A549 (cell line): ENCODE measurements around the gene IL2.

ENCODE experiments used
- CEBPB ChIP-seq, 2 experiments: fragments of >200 bp in 1 of 2; sonication (Bioruptor Twin) in 1 of 2; formaldehyde crosslinking in 1 of 2; IDR thresholded peaks; 2 replicates each; pipeline ENCODE4 v1.6.1; 2012 to 2016
- CTCF ChIP-seq: fragments of >200 bp; sonication (Bioruptor Twin); formaldehyde crosslinking; IDR thresholded peaks from 3 replicates; pipeline ENCODE4 v1.5.1; 2016
- ELK1 ChIP-seq: fragments of 150-350 bp; IDR thresholded peaks from 2 replicates; pipeline ENCODE4 v1.6.1; 2014; ENCODE audit warnings: low read depth, mild to moderate bottlenecking, low read length
- EP300 ChIP-seq, 2 experiments: fragments of >200 bp; sonication (Bioruptor Twin); formaldehyde crosslinking; IDR thresholded peaks; 2 replicates in 1 of 2; 3 replicates in 1 of 2; pipeline ENCODE4 v1.6.1; 2016 to 2017
- GATA3 ChIP-seq: IDR thresholded peaks from 2 replicates; pipeline ENCODE4 v1.6.1; 2012; ENCODE audit warnings: borderline replicate concordance
- POLR2A ChIP-seq: IDR thresholded peaks from 2 replicates; pipeline ENCODE4 v1.6.1; 2012; ENCODE audit warnings: mild to moderate bottlenecking, low read length
- RFX5 ChIP-seq: fragments of 450-650 bp; IDR thresholded peaks from 2 replicates; pipeline ENCODE4 v1.7.1; 2014; ENCODE audit warnings: antibody characterized with exemption, mild to moderate bottlenecking, moderate library complexity
- ZFP36 ChIP-seq: fragments of 450-650 bp; IDR thresholded peaks from 2 replicates; pipeline ENCODE4 v1.6.1; 2014; ENCODE audit warnings: borderline replicate concordance; ENCODE audit not compliant: partially characterized antibody
- TF ChIP-seq, protein P1 (sequence below): fragments of >200 bp; sonication (Bioruptor Twin); formaldehyde crosslinking; IDR thresholded peaks from 2 replicates; pipeline ENCODE4 v1.6.1; 2016
- TF ChIP-seq, protein P2 (sequence below): fragments of >200 bp; sonication (Bioruptor Twin); formaldehyde crosslinking; IDR thresholded peaks from 3 replicates; pipeline ENCODE4 v1.6.1; 2016
- TF ChIP-seq, protein P3 (sequence below): IDR thresholded peaks from 2 replicates; pipeline ENCODE4 v1.6.1; 2012

DNA sequence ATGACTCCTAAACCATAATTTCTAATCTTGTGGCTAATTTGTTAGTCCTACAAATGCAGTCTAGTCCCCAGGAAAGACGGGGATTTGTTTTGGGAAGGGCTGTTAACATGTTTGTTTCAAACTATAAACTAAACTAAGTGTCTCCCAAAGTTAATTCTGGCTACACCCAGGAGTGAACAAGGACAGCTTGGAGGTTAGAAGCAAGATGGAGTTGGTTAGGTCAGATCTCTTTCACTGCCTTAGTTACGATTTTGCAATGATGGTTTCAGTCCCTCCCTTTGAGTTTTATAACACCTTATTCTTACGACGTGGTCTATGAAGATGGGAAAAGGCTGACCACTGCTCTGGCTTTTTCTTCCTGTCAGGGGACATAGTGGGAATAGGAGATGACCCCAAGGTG, 27.0 kb upstream of the IL2 start:
- TF ChIP-seq POLR2A (no peak), CTCF (no peak), RFX5 (no peak), EP300 (IDR thresholded peaks at IDR 0.05) (no peak), ELK1 (no peak), ZFP36 (no peak), CEBPB (IDR thresholded peaks at IDR 0.05) (no peak), GATA3 (no peak)
- TF ChIP-seq, protein P1, sequence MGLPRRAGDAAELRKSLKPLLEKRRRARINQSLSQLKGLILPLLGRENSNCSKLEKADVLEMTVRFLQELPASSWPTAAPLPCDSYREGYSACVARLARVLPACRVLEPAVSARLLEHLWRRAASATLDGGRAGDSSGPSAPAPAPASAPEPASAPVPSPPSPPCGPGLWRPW, result no peak
- TF ChIP-seq, protein P2, sequence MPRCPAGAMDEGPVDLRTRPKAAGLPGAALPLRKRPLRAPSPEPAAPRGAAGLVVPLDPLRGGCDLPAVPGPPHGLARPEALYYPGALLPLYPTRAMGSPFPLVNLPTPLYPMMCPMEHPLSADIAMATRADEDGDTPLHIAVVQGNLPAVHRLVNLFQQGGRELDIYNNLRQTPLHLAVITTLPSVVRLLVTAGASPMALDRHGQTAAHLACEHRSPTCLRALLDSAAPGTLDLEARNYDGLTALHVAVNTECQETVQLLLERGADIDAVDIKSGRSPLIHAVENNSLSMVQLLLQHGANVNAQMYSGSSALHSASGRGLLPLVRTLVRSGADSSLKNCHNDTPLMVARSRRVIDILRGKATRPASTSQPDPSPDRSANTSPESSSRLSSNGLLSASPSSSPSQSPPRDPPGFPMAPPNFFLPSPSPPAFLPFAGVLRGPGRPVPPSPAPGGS, result no peak
- TF ChIP-seq, protein P3, sequence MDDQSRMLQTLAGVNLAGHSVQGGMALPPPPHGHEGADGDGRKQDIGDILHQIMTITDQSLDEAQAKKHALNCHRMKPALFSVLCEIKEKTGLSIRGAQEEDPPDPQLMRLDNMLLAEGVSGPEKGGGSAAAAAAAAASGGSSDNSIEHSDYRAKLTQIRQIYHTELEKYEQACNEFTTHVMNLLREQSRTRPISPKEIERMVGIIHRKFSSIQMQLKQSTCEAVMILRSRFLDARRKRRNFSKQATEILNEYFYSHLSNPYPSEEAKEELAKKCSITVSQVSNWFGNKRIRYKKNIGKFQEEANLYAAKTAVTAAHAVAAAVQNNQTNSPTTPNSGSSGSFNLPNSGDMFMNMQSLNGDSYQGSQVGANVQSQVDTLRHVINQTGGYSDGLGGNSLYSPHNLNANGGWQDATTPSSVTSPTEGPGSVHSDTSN, result no peak
